Urinary bladder (tissue), 4 donors: ENCODE data around the gene MYLK. TPM values are rescaled to one million over a fixed set of nuclear protein-coding genes. Genes with fewer than 3 reads are reported as not detected.

Experiments used
- DNase-seq: peaks from one replicate; pipeline ENCODE4 v3.0.0-alpha.2; 2015; ENCODE audit errors: extremely low spot score
- H3K27ac ChIP-seq: one replicate; pipeline ENCODE4 v1.5.1; 2013; ENCODE audit warnings: low read depth, mild to moderate bottlenecking, moderate library complexity
- H3K36me3 ChIP-seq: one replicate; pipeline ENCODE4 v1.6.1; 2013; ENCODE audit warnings: mild to moderate bottlenecking, moderate library complexity; ENCODE audit not compliant: insufficient read depth
- H3K4me1 ChIP-seq: one replicate; pipeline ENCODE4 v1.6.1; 2013; ENCODE audit warnings: mild to moderate bottlenecking, moderate library complexity; ENCODE audit not compliant: insufficient read depth
- H3K4me3 ChIP-seq: one replicate; pipeline ENCODE4 v1.5.1; 2013; ENCODE audit warnings: low read depth, low read length
- WGBS: extraction: QIAGEN DNeasy Blood & Tissue Kit; methylation state at CpG from one replicate; pipeline ENCODE4 v1.1.7; 2013; 5-methylcytosine and 5-hydroxymethylcytosine counted together
- polyA plus RNA-seq: library from polyadenylated mRNA; stranded (reverse); fragments of 200-250 nt; gene quantifications from one replicate; pipeline ENCODE4 v1.2.3, GENCODE V29; 2013
- total RNA-seq: library from RNA; depleted of rRNA; stranded (reverse); fragments of >200 nt; gene quantifications from one replicate; pipeline ENCODE4 v1.2.3, GENCODE V29; 2014
- donor health status: healthy with polysubstance abuse.
- donor health status: healthy.

Gene MYLK
- total and polyA plus RNA-seq, 2 donors, result 1,524 to 1,651 TPM

DNA sequence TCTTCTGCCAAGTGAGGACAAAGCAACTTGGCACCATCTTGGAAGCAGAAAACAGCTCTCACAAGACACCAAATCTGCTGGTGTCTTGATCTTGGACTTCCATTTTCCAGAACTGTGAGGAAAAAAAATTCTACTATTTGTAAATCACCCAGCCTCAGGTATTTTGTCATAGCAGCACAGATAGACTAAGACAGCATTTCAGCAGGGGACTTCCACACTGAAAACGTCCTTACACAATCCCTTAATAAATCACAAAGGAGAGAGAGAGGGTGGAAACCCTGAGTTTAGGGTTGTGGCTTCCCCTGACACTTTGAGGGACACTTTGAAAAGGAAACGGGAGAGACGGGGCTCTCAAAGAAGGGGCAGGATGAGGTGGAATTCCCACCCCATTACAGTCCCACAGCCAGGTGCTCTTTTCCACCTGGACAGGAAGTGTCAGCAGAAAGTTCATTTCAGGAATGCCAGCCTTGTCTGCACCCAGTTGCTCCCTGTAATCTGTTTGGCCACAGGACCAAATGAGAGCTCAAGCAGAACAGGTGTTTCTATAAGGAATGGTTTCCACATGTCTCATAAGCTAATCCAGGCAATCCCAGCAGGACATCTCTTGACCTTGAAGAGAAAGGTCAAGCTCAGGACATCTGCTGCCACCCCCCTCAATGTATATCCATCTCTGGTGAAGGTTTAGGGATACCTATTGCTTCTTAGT lies 51.3 kb downstream of the MYLK start:
- no peak overlapping the region for H3K4me3 ChIP-seq
- no peaks in the 10 kb centered on the region for H3K4me1 ChIP-seq
- no peak overlapping the region for H3K27ac ChIP-seq
- 72% methylated on average over 3 of the region's 3 CpGs for WGBS
- no peaks in the 10 kb centered on the region for H3K36me3 ChIP-seq
- DNase-seq, result no peak

- no peaks in the 10 kb centered on the region for H3K4me1 ChIP-seq
- no peak overlapping the region for H3K4me3 ChIP-seq
- H3K27ac ChIP-seq, result no peak overlapping the region
- H3K36me3 ChIP-seq, result no peaks in the 10 kb centered on the region
- no peak for DNase-seq
- WGBS, result 51% methylated on average over 7 of the region's 7 CpGs
Measured at GRCh38 chr3:123831420-123831819, 52.7 kb downstream of the MYLK start.

DNA sequence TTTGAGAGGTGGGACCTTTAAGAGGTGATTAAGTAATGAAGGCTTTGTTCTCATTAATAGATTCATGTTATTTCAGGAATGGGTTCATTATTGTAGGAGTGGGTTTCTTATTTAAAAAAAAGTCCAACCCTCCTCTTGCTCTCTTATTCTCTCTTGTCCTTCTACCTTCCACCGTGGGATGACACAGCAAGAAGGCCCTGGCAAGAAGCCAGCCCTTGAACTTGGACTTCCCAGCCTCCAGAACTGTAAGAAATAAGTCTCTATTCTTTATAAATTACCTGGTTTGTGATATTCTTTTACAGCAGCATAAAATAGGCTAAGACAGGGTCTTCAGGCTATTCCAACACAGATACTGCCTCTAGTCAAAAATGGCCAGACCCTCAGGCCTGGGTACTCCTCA lies 62.2 kb downstream of the MYLK start:
- 92% methylated on average over 1 of the region's 1 CpG for WGBS
- no peaks in the 10 kb centered on the region for H3K36me3 ChIP-seq
- H3K4me3 ChIP-seq, result no peak overlapping the region
- H3K4me1 ChIP-seq, result no peaks in the 10 kb centered on the region
- no peak overlapping the region for H3K27ac ChIP-seq
- no peak for DNase-seq

- Histone ChIP-seq H3K4me3 (no peak overlapping the region), H3K27ac (no peak overlapping the region), H3K4me1 (no peaks in the 10 kb centered on the region), H3K36me3 (no peaks in the 10 kb centered on the region)
- 100% methylated on average over 1 of the region's 1 CpG for WGBS
- DNase-seq, result no peak
Measured at GRCh38 chr3:123819949-123820348, 64.2 kb downstream of the MYLK start.

- DNase-seq, result no peak
- H3K36me3 ChIP-seq, result no peaks in the 10 kb centered on the region
- H3K27ac ChIP-seq, result no peak overlapping the region
- no peaks in the 10 kb centered on the region for H3K4me1 ChIP-seq
- WGBS, result 70% methylated on average over 2 of the region's 2 CpGs
- no peak overlapping the region for H3K4me3 ChIP-seq
Measured at GRCh38 chr3:123818921-123819429, 65.2 kb downstream of the MYLK start.

DNA sequence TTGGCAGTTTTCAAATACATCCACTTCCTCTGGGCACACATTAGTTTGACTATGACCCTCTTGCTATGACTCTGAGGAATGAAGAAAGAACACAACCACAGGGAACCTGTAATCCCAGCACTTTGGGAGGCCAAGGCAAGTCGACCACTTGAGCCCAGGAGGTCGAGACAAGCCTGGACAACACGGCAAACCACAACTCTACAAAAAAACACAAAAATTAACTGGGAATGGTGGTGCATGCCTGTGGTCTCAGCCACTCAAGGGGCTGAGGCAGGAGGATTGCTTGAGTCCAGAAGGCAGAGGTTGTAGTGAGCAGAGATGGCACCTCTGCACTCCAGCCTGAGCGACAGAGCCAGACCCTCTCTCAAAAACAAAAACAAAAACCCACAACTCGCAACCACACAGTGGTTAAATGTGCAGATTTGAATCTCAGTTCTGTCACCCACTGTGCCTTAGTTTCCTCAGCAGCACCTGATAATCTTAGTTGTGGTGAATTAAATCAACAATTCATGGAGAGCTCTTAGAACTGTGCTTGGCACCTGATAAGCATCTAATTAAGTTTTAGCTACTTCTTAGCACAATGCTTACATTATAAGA lies 65.7 kb downstream of the MYLK start:
- 90% methylated on average over 5 of the region's 5 CpGs for WGBS

DNA sequence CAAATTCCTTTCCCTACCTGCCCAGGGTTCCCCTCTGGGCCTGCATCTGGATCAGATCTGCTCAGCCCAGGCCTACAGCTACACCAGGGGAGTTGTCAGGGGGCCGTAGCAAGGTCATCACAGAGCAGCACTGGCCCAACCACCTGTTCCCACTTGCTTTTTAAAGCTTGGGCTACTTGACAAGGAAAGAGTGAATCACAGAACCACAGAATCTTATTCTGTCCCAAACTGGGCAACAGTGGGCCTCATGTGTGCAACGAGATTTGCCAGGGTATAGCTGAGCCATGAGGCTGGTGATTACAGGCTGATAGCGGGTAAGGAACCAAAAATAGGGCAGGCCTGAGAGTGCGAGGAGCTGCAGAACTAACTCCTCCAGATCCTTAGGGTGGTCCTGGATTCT lies 66.7 kb downstream of the MYLK start:
- no peak for DNase-seq
- no peak overlapping the region for H3K27ac ChIP-seq
- WGBS, result 90% methylated on average over 4 of the region's 4 CpGs

More for the DNA sequence above, 65.7 kb downstream of the MYLK start:
- H3K36me3 ChIP-seq, result no peaks in the 10 kb centered on the region
- no peak overlapping the region for H3K27ac ChIP-seq
- H3K4me3 ChIP-seq, result no peak overlapping the region
- DNase-seq, result no peak
- no peaks in the 10 kb centered on the region for H3K4me1 ChIP-seq

GRCh38 chr3:123816673-123817207 lies 67.4 kb downstream of the MYLK start:
- no peak for DNase-seq
- WGBS, result 31% methylated on average over 5 of the region's 5 CpGs
- Histone ChIP-seq H3K36me3 (no peaks in the 10 kb centered on the region), H3K27ac (no peak overlapping the region), H3K4me3 (no peak overlapping the region), H3K4me1 (no peaks in the 10 kb centered on the region)

More for the DNA sequence above, 66.7 kb downstream of the MYLK start:
- Histone ChIP-seq H3K4me3 (no peak overlapping the region), H3K4me1 (no peaks in the 10 kb centered on the region), H3K36me3 (no peaks in the 10 kb centered on the region)

- no peaks in the 10 kb centered on the region for H3K36me3 ChIP-seq
- H3K27ac ChIP-seq, result no peak overlapping the region
- WGBS, result 87% methylated on average over 1 of the region's 1 CpG
- no peak for DNase-seq
- H3K4me3 ChIP-seq, result no peak overlapping the region
- no peaks in the 10 kb centered on the region for H3K4me1 ChIP-seq
Measured at GRCh38 chr3:123815981-123816380, 68.2 kb downstream of the MYLK start.

- Histone ChIP-seq H3K4me1 (no peaks in the 10 kb centered on the region), H3K4me3 (no peak overlapping the region), H3K36me3 (no peaks in the 10 kb centered on the region), H3K27ac (no peak overlapping the region)
- DNase-seq, result no peak
- WGBS, result 94% methylated on average over 4 of the region's 4 CpGs
Measured at GRCh38 chr3:123813876-123814275, 70.3 kb downstream of the MYLK start.

DNA sequence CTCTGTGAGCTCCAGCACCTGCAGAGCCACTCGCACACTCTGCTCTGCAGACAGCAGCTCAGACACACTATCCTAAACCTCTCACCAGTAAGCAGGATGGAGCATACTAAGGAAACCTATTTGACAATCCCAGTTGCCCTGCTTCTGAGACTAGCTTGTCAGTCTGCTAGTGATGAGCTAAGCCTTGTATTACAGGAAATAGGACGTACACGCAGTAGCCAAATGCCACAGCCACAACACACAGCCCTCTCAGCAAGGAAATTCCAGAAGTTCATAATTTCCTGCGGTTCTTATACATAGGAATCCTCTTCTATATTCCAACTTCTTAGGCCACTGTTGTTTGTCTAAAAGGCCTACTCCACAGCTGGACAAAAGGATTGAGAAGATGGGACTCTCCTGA lies 74.5 kb downstream of the MYLK start:
- Histone ChIP-seq H3K27ac (no peak overlapping the region), H3K4me3 (no peak overlapping the region), H3K4me1 (no peaks in the 10 kb centered on the region), H3K36me3 (no peaks in the 10 kb centered on the region)
- no peak for DNase-seq
- WGBS, result 81% methylated on average over 4 of the region's 4 CpGs

- WGBS, result 90% methylated on average over 2 of the region's 2 CpGs
- Histone ChIP-seq H3K4me3 (no peak overlapping the region), H3K36me3 (no peaks in the 10 kb centered on the region), H3K4me1 (no peaks in the 10 kb centered on the region), H3K27ac (no peak overlapping the region)
- no peak for DNase-seq
Measured at GRCh38 chr3:123808812-123809211, 75.3 kb downstream of the MYLK start.

DNA sequence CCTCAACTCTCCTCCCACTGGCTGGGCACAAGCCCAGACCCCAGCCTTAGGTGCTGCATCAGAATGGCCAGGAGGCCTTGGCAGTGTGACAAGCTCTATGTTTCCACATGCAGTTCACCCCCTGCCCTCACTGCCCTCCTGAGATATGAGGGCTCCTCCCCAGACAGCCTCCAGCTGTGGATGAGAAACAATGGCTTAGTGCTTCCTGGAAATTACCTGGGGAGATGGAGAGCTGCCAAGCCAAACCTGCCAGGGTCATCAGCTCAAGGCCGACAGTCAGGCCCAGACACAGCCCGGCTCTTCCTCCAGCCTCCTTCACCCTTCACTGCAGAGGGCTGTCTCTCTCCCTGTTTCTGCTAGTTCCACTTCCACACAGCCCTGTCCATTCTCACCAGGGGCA lies 76.3 kb downstream of the MYLK start:
- Histone ChIP-seq H3K27ac (no peak overlapping the region), H3K4me1 (no peaks in the 10 kb centered on the region), H3K36me3 (no peaks in the 10 kb centered on the region), H3K4me3 (no peak overlapping the region)
- WGBS, result 80% methylated on average over 2 of the region's 2 CpGs
- DNase-seq, result no peak

DNA sequence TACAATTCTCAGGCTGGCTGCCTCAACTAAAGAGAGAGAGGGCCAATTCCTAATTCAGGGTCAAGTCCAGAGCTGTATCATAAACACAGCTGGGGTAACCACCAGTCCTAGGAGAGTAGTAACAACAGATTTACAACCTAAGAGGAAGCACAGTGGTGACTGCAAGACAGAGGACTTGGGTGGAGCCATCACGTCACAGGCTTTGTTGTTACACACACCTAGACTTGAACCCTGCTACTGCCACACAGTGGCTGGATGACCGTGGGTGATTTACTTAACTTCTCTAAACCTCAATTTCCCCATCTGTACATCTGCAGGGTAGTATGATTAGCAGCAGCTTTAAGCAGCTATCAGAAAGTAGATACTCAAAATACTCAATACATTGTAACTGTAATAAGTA lies 78.6 kb downstream of the MYLK start:
- no peak overlapping the region for H3K4me3 ChIP-seq
- H3K36me3 ChIP-seq, result no peaks in the 10 kb centered on the region
- no peak for DNase-seq
- no peaks in the 10 kb centered on the region for H3K4me1 ChIP-seq
- H3K27ac ChIP-seq, result no peak overlapping the region
- 85% methylated on average over 2 of the region's 2 CpGs for WGBS
